Tibial nerve (tissue), 4 donors: ENCODE results near the gene ABCB11. TPM values are rescaled to one million over a fixed set of nuclear protein-coding genes. Genes with fewer than 3 reads are reported as not detected.

Source experiments
- DNase-seq, 2 donors: peaks; one replicate each; pipeline ENCODE4 v3.0.0-alpha.2; 2019; ENCODE audit warnings: low spot score in 2 of 2
- H3K27ac ChIP-seq, 4 donors: fragments of 200-600 bp; sonication (generic) in 3 of 4; one replicate each; pipeline ENCODE4 v1.5.1; 2017 to 2019; ENCODE audit warnings: mild to moderate bottlenecking in 1 of 4
- H3K27me3 ChIP-seq, 2 donors: fragments of 200-600 bp; sonication (generic) in 1 of 2; one replicate each; pipeline versions ENCODE4 v1.5.1 to v1.6.0; 2017 to 2019
- H3K36me3 ChIP-seq, 3 donors: fragments of 200-600 bp; sonication (generic); one replicate each; pipeline ENCODE4 v1.5.1; 2018 to 2019
- H3K4me1 ChIP-seq, 4 donors: fragments of 200-600 bp; sonication (generic) in 3 of 4; one replicate each; pipeline ENCODE4 v1.5.1; 2017 to 2019
- H3K4me3 ChIP-seq, 4 donors: fragments of 200-600 bp; sonication (generic) in 3 of 4; one replicate each; pipeline ENCODE4 v1.5.1; 2017 to 2019; ENCODE audit warnings: mild to moderate bottlenecking in 1 of 4, moderate library complexity in 1 of 4
- H3K9me3 ChIP-seq, 4 donors: fragments of 200-600 bp; sonication (generic) in 3 of 4; one replicate each; pipeline ENCODE4 v1.5.1; 2017 to 2019
- CTCF ChIP-seq, 5 experiments: fragments of 200-600 bp in 3 of 5; fragments of 450-650 bp in 2 of 5; sonication (generic) in 3 of 5; IDR thresholded peaks; one replicate each; pipeline ENCODE4 v1.5.1; 2016 to 2019; ENCODE audit warnings: antibody characterized with exemption in 5 of 5, mild to moderate bottlenecking in 3 of 5, moderate library complexity in 2 of 5
- EP300 ChIP-seq, 2 donors: sonication (generic); formaldehyde crosslinking; IDR thresholded peaks; one replicate each; pipeline ENCODE4 v1.6.1; 2017; ENCODE audit warnings: antibody characterized with exemption in 2 of 2, mild to moderate bottlenecking in 1 of 2
- POLR2A ChIP-seq, 2 donors: fragments of 450-650 bp; IDR thresholded peaks; one replicate each; pipeline ENCODE4 v1.6.1; 2017; ENCODE audit warnings: antibody characterized with exemption in 2 of 2, mild to moderate bottlenecking in 2 of 2, moderate library complexity in 2 of 2
- WGBS, 2 donors: methylation state at CpG; one replicate each; pipeline ENCODE4 v1.1.5; 2018; 5-methylcytosine and 5-hydroxymethylcytosine counted together
- total RNA-seq, 4 donors: library from RNA; depleted of rRNA; stranded (reverse); fragments of >200 nt; gene quantifications; one replicate each; pipeline ENCODE4 v1.1.0, GENCODE V29; 2016

Gene ABCB11
- total RNA-seq, 4 donors from 2014 or later = 0.30 to 0.63 (median 0.39) TPM; not detected in 1

- Histone ChIP-seq H3K36me3 (no peaks in the 10 kb centered on the region), H3K27me3 (no peaks in the 10 kb centered on the region), H3K9me3 (no peaks in the 10 kb centered on the region), H3K4me3 (no peak overlapping the region), H3K27ac (no peak overlapping the region), H3K4me1 (no peaks in the 10 kb centered on the region)
- DNase-seq = no peak
- TF ChIP-seq POLR2A (IDR thresholded peaks at IDR 0.05) (no peak), EP300 (IDR thresholded peaks at IDR 0.05) (no peak), CTCF (IDR thresholded peaks at IDR 0.05) (no peak)
- WGBS, 2 donors = 59 to 60% methylated on average over 1 of the region's 1 CpG
Measured at GRCh38 chr2:168962636-168963035, 68.5 kb downstream of the ABCB11 start.

DNA sequence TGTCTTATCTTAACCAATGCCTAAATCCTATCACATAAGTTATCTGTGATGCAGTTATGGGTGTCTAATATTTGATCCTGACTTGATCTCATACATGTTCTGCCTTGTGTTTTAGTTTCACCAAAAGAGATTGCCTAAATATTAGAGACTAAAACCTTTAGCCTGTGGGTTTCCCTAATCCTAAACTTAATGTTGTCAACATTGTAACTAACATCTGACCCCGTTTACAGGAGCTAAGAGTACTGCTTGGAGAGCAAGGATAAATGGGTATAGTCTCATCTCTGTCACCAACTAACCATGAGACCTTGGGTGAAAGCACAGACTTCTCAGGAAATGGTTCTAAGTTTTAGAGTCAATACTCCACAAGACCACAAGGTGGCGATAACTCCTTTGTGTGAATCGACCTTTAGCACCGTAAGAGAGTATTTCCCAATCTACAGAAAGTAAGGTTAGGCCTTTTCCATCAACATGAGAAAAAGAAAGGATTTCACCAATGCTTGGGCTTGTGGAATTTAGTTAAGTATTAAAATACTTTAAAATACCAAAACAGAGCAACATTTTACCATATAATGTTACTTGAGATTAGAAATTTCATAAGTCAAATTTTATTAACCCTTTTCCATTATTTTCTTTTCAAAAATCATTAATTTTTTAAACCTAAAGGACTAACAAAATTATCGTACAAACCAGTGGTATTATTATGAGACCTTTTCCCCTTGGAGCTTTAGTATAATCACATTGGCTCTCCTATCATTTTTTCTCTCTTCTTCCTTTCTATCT lies 69.5 kb downstream of the ABCB11 start:
- no peak overlapping the region for H3K27ac ChIP-seq
- no peaks in the 10 kb centered on the region for H3K4me1 ChIP-seq
- TF ChIP-seq POLR2A (IDR thresholded peaks at IDR 0.05) (no peak), EP300 (IDR thresholded peaks at IDR 0.05) (no peak), CTCF (IDR thresholded peaks at IDR 0.05) (peak; percentile 65 to 77 (median 72))
- no peak overlapping the region for H3K4me3 ChIP-seq
- WGBS, 2 donors = 21 to 22% methylated on average over 5 of the region's 5 CpGs
- no peaks in the 10 kb centered on the region for H3K27me3 ChIP-seq
- no peaks in the 10 kb centered on the region for H3K36me3 ChIP-seq
- H3K9me3 ChIP-seq = no peaks in the 10 kb centered on the region
- DNase-seq = peak in 1 of 2 donors; percentile 71

GRCh38 chr2:168956392-168956791 lies 74.7 kb downstream of the ABCB11 start:
- no peak overlapping the region for H3K27ac ChIP-seq
- DNase-seq = no peak
- H3K4me1 ChIP-seq = no peaks in the 10 kb centered on the region
- no peak overlapping the region for H3K4me3 ChIP-seq
- WGBS, 2 donors = 92 to 95% methylated on average over 2 of the region's 2 CpGs
- TF ChIP-seq CTCF (IDR thresholded peaks at IDR 0.05) = no peak
- TF ChIP-seq EP300 (IDR thresholded peaks at IDR 0.05) = no peak
- no peak for TF ChIP-seq POLR2A (IDR thresholded peaks at IDR 0.05)
- no peaks in the 10 kb centered on the region for H3K36me3 ChIP-seq
- no peaks in the 10 kb centered on the region for H3K27me3 ChIP-seq
- H3K9me3 ChIP-seq = peaks cover 0 to 6% (median 0%) of the 10 kb centered on the region in 4 donors

GRCh38 chr2:168955321-168955720 lies 75.8 kb downstream of the ABCB11 start:
- no peak for TF ChIP-seq CTCF (IDR thresholded peaks at IDR 0.05)
- no peak for TF ChIP-seq EP300 (IDR thresholded peaks at IDR 0.05)
- TF ChIP-seq POLR2A (IDR thresholded peaks at IDR 0.05) = no peak
- H3K9me3 ChIP-seq = peaks cover 0 to 7% (median 0%) of the 10 kb centered on the region in 4 donors
- no peaks in the 10 kb centered on the region for H3K4me1 ChIP-seq
- no peaks in the 10 kb centered on the region for H3K36me3 ChIP-seq
- no peak overlapping the region for H3K4me3 ChIP-seq
- DNase-seq = no peak
- H3K27me3 ChIP-seq = no peaks in the 10 kb centered on the region
- no peak overlapping the region for H3K27ac ChIP-seq
- 89 to 92% methylated on average over 4 of the region's 4 CpGs for WGBS, 2 donors

DNA sequence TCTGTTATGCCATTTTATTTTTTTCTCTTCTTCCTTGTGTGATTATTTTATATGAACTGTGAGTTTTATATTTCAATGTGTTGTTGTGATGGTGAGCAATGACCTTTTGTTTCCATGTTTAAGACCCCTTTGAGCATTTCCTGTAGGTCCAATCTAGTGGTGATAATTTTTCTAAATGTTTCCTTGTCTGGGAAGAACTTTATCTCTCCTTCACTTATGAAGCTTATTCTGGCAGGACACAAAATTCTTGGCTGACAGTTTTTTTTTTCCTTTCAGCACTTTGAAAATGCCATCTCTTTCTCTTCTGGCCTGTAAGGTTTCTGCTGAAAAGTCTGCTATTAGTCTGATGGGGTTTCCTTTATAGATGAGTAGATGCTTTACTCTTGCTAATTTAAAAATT lies 76.9 kb downstream of the ABCB11 start:
- Histone ChIP-seq H3K9me3 (peaks cover 0 to 7% (median 0%) of the 10 kb centered on the region in 4 donors), H3K4me1 (no peaks in the 10 kb centered on the region)

More for the DNA sequence above, 76.9 kb downstream of the ABCB11 start:
- Histone ChIP-seq H3K27me3 (no peaks in the 10 kb centered on the region), H3K4me3 (no peak overlapping the region), H3K36me3 (no peaks in the 10 kb centered on the region), H3K27ac (no peak overlapping the region)
- DNase-seq = no peak
- TF ChIP-seq POLR2A (IDR thresholded peaks at IDR 0.05) = no peak
